NCI-H1694 treated with DMSO at 0.1 percent for 48 hours (cell line): Measurements from ENCODE around the gene CACNA1E.

ENCODE experiments used
- DNase-seq: peaks from one replicate; lab custom pipeline; 2025; lab: John Stamatoyannopoulos, UW

Gene CACNA1E

GRCh38 chr1:181587870-181588438 is 104.6 kb downstream of the CACNA1E start:
- no peak for DNase-seq

- DNase-seq = no peak
Observed at GRCh38 chr1:181588631-181589030, 105.3 kb downstream of the CACNA1E start.

GRCh38 chr1:181592255-181592859 is 109.0 kb downstream of the CACNA1E start:
- no peak for DNase-seq

- no peak for DNase-seq
Observed at GRCh38 chr1:181593042-181593441, 109.7 kb downstream of the CACNA1E start.

GRCh38 chr1:181594553-181594952 is 111.2 kb downstream of the CACNA1E start:
- DNase-seq = no peak

GRCh38 chr1:181595234-181595633 is 111.9 kb downstream of the CACNA1E start:
- no peak for DNase-seq

GRCh38 chr1:181601186-181601950 is 118.1 kb downstream of the CACNA1E start:
- DNase-seq = no peak

GRCh38 chr1:181603735-181604410 is 120.6 kb downstream of the CACNA1E start:
- DNase-seq = no peak

GRCh38 chr1:181604482-181605249 is 121.3 kb downstream of the CACNA1E start:
- no peak for DNase-seq

GRCh38 chr1:181607524-181607923 is 124.2 kb downstream of the CACNA1E start:
- DNase-seq = no peak

GRCh38 chr1:181608386-181608785 is 125.1 kb downstream of the CACNA1E start:
- no peak for DNase-seq

- DNase-seq = no peak
Observed at GRCh38 chr1:181608948-181609347, 125.6 kb downstream of the CACNA1E start.

GRCh38 chr1:181612100-181612499 is 128.8 kb downstream of the CACNA1E start:
- DNase-seq = no peak

- DNase-seq = no peak
Observed at GRCh38 chr1:181618559-181618958, 135.2 kb downstream of the CACNA1E start.

- no peak for DNase-seq
Observed at GRCh38 chr1:181620183-181620582, 136.9 kb downstream of the CACNA1E start.

GRCh38 chr1:181623850-181624249 is 140.5 kb downstream of the CACNA1E start:
- no peak for DNase-seq

GRCh38 chr1:181626279-181626938 is 143.1 kb downstream of the CACNA1E start:
- DNase-seq = no peak

- no peak for DNase-seq
Observed at GRCh38 chr1:181630398-181630797, 147.1 kb downstream of the CACNA1E start.

- no peak for DNase-seq
Observed at GRCh38 chr1:181630838-181631237, 147.5 kb downstream of the CACNA1E start.

GRCh38 chr1:181632492-181632891 is 149.2 kb downstream of the CACNA1E start:
- DNase-seq = no peak

GRCh38 chr1:181632960-181633359 is 149.6 kb downstream of the CACNA1E start:
- no peak for DNase-seq
